ENCODE data around the gene SCRT2. TPM values are rescaled to one million over a fixed set of nuclear protein-coding genes. Genes with fewer than 3 reads are reported as not detected.

The SCRT2 gene
- not detected in 5 replicates for total RNA-seq (2022; extraction: Qiagen RNA extraction; ENCODE audit: low read depth)

GRCh38 chr20:675453-676314 lies at the start of gene SCRT2:
SCRT2 (minus strand) TSS chr20:675802; CDS start chr20:675601, 201 bp downstream.

GRCh38 chr20:653110-653589 lies 22.5 kb downstream of the SCRT2 start, which contains the start of gene SRXN1:
SRXN1 (minus strand) TSS chr20:653200; CDS start chr20:653185, 15 bp downstream.

Other genes starting within 250 kb of the SCRT2 start
- 28.9 to 35.2 TPM (median 35.0 TPM) in 5 replicates for gene TBC1D20, start 213.3 kb downstream of the SCRT2 start, total RNA-seq (2022; extraction: Qiagen RNA extraction; ENCODE audit: low read depth)
- gene CSNK2A1, start 132.0 kb downstream of the SCRT2 start, total RNA-seq (2022; extraction: Qiagen RNA extraction; ENCODE audit: low read depth), result 128 to 210 TPM (median 151 TPM) in 5 replicates
- gene TCF15, start 65.5 kb downstream of the SCRT2 start, total RNA-seq (2022; extraction: Qiagen RNA extraction; ENCODE audit: low read depth), result not detected in 5 replicates
- 219 to 282 TPM (median 228 TPM) in 5 replicates for gene SRXN1, start 22.6 kb downstream of the SCRT2 start, total RNA-seq (2022; extraction: Qiagen RNA extraction; ENCODE audit: low read depth)
- gene SLC52A3, start 92.7 kb upstream of the SCRT2 start, total RNA-seq (2022; extraction: Qiagen RNA extraction; ENCODE audit: low read depth), result 0.34 to 0.78 TPM (median 0.51 TPM) in 5 replicates
- 4.3 to 12.4 TPM (median 11.4 TPM) in 5 replicates for gene FAM110A, start 157.9 kb upstream of the SCRT2 start, total RNA-seq (2022; extraction: Qiagen RNA extraction; ENCODE audit: low read depth)
- 0.04 to 0.06 TPM in 2 of 5 replicates, not detected in the others for gene ANGPT4, start 240.5 kb upstream of the SCRT2 start, total RNA-seq (2022; extraction: Qiagen RNA extraction; ENCODE audit: low read depth)